ENCODE results near the gene ZNF428.
A peak's percentile ranks its signal among the peaks of the same experiment; 100 is the strongest.

Gene ZNF428

DNA sequence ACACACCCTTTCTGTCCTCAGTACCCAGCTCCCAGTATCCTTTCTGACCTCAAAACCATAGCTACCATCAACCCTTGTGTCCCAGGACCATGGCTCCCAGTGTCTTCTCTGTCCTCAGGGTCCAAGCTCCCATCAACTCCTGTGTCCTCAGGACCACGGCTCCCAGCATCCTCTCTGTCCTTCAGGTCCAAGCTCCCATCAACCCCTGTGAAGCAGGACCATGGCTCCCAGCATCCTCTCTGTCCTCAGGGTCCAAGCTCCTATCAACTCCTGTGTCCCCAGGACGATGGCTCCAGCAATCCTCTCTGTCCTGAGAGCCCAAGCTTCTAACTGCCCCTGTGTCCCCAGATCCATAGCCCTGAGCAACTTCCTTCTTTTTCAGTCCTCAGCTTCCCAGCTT is 21.9 kb upstream of the ZNF428 start:
- H3K27ac ChIP-seq (replicated peaks) = no peak overlapping the region
- no peak for DNase-seq (ENCODE audit: low read depth in 1 of 2, low spot score in 1 of 2)
- no peak for TF ChIP-seq GABPA (IDR thresholded peaks at IDR 0.05; ENCODE audit: low read depth)
- TF ChIP-seq, protein P1, sequence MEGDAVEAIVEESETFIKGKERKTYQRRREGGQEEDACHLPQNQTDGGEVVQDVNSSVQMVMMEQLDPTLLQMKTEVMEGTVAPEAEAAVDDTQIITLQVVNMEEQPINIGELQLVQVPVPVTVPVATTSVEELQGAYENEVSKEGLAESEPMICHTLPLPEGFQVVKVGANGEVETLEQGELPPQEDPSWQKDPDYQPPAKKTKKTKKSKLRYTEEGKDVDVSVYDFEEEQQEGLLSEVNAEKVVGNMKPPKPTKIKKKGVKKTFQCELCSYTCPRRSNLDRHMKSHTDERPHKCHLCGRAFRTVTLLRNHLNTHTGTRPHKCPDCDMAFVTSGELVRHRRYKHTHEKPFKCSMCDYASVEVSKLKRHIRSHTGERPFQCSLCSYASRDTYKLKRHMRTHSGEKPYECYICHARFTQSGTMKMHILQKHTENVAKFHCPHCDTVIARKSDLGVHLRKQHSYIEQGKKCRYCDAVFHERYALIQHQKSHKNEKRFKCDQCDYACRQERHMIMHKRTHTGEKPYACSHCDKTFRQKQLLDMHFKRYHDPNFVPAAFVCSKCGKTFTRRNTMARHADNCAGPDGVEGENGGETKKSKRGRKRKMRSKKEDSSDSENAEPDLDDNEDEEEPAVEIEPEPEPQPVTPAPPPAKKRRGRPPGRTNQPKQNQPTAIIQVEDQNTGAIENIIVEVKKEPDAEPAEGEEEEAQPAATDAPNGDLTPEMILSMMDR (IDR thresholded peaks at IDR 0.05; ENCODE audit: insufficient read depth, low read length) = no peak
- no peak for TF ChIP-seq SPI1 (IDR thresholded peaks at IDR 0.05; ENCODE audit: borderline replicate concordance, low read depth)
- no peak overlapping the region for H3K4me3 ChIP-seq (replicated peaks; ENCODE audit: insufficient read depth, low read length)
- peaks cover 28% of the 10 kb centered on the region for H3K27me3 ChIP-seq (ENCODE audit: insufficient read depth, poor library complexity, severe bottlenecking)

DNA sequence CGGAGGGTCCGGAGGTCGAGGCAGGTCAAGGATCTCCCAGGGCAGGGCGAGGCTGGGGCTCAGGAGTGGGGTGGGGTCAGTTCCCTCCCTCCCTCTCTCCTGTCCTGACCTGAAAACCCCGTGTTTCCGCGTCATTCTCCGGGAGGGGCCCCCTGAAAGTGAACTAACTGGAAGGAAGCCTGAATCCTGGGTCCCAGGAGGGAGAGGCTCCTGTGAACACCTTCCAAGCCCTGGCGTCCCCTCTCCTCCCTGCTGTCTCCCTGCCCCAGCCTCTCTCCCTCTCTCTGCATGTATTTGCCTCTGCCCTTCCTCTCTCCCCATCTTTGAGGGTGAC is 21.0 kb upstream of the ZNF428 start:
- H3K27ac ChIP-seq (replicated peaks) = no peak overlapping the region
- H3K4me3 ChIP-seq (replicated peaks; ENCODE audit: insufficient read depth, low read length) = no peak overlapping the region
- DNase-seq (ENCODE audit: low read depth in 1 of 2, low spot score in 1 of 2) = no peak
- TF ChIP-seq SPI1 (IDR thresholded peaks at IDR 0.05; ENCODE audit: borderline replicate concordance, low read depth) (no peak), POLR2AphosphoS5 (IDR thresholded peaks at IDR 0.05; ENCODE audit: low read depth) (no peak), GABPA (IDR thresholded peaks at IDR 0.05; ENCODE audit: low read depth) (no peak)
- TF ChIP-seq, protein P1 (IDR thresholded peaks at IDR 0.05; ENCODE audit: insufficient read depth, low read length) = no peak
- TF ChIP-seq, protein P2, sequence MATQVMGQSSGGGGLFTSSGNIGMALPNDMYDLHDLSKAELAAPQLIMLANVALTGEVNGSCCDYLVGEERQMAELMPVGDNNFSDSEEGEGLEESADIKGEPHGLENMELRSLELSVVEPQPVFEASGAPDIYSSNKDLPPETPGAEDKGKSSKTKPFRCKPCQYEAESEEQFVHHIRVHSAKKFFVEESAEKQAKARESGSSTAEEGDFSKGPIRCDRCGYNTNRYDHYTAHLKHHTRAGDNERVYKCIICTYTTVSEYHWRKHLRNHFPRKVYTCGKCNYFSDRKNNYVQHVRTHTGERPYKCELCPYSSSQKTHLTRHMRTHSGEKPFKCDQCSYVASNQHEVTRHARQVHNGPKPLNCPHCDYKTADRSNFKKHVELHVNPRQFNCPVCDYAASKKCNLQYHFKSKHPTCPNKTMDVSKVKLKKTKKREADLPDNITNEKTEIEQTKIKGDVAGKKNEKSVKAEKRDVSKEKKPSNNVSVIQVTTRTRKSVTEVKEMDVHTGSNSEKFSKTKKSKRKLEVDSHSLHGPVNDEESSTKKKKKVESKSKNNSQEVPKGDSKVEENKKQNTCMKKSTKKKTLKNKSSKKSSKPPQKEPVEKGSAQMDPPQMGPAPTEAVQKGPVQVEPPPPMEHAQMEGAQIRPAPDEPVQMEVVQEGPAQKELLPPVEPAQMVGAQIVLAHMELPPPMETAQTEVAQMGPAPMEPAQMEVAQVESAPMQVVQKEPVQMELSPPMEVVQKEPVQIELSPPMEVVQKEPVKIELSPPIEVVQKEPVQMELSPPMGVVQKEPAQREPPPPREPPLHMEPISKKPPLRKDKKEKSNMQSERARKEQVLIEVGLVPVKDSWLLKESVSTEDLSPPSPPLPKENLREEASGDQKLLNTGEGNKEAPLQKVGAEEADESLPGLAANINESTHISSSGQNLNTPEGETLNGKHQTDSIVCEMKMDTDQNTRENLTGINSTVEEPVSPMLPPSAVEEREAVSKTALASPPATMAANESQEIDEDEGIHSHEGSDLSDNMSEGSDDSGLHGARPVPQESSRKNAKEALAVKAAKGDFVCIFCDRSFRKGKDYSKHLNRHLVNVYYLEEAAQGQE (IDR thresholded peaks at IDR 0.05; ENCODE audit: insufficient replicate concordance, low read depth) = no peak
- peaks cover 28% of the 10 kb centered on the region for H3K27me3 ChIP-seq (ENCODE audit: insufficient read depth, poor library complexity, severe bottlenecking)

DNA sequence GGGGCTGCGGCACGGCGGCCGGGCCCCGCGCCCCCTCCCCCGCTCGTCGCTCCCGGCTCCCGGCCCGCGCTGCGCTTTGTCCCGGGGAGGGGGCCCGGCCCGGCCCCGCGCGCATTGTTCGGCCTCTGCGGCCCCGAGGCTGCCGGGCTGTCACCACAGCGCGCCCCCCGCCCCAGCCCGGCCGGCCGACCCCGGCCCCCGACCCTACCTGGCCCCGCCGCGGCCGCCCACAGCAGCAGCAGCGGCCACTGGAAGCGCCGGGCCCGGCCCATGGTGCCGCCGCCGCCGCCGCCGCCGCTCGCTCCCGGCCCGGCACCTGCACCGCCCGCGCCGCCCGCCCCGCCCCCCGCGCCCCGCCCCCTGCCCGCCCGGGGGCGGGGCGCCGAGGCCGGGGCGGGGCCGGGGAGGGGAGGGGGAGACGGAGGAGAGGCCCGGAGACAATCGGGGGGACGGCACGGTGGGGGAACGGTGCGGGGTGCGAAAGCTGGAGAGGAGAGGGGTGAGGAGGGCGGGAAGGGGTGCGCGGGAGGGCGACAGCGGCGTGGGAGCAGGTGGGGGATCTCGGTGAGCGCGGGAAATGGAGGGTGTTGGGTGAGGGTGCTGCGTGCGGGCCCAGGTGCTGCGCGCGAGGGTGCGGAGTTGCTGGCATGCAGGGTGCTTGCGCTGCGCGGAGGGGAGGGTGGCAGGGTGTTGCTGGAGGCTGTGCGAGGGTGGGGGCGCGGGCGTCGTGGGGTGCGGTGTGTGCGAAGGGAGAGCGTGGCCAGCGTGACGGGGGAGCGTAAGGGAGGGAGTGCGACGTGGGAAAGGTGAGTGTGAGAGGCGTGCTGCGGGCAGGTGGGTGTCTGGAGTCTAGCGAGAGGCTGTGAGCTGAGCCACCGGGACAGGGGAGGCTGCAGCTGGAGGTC is 20.3 kb upstream of the ZNF428 start, which contains the start of gene CADM4:
Gene CADM4 (minus strand): TSS at position 332 of the 905 bp plus-strand sequence. CDS start 60 bp downstream, at position 272.
- peak within 1 kb of the TSS; percentile 40 for H3K4me3 ChIP-seq (replicated peaks; ENCODE audit: insufficient read depth, low read length)
- DNase-seq (ENCODE audit: low read depth in 1 of 2, low spot score in 1 of 2) = no peak
- TF ChIP-seq SPI1 (IDR thresholded peaks at IDR 0.05; ENCODE audit: borderline replicate concordance, low read depth) (no peak), POLR2AphosphoS5 (IDR thresholded peaks at IDR 0.05; ENCODE audit: low read depth) (no peak), GABPA (IDR thresholded peaks at IDR 0.05; ENCODE audit: low read depth) (no peak)
- TF ChIP-seq, protein P1 (IDR thresholded peaks at IDR 0.05; ENCODE audit: insufficient read depth, low read length) = no peak
- TF ChIP-seq, protein P2 (IDR thresholded peaks at IDR 0.05; ENCODE audit: insufficient replicate concordance, low read depth) = no peak
- H3K27ac ChIP-seq (replicated peaks) = no peak within 1 kb of the TSS
- H3K27me3 ChIP-seq (ENCODE audit: insufficient read depth, poor library complexity, severe bottlenecking) = peaks cover 31% of the 10 kb centered on the region
